GM19468 (cell line): Measurements from ENCODE around the gene CACNA1S.

ENCODE experiments used
- ATAC-seq: cut with Tn5 transposase; IDR thresholded peaks from one replicate; pipeline ENCODE4 v1.9.1; 2021; ENCODE audit warnings: mild to moderate bottlenecking, moderate library complexity, moderate number of reproducible peaks; ENCODE audit not compliant: unreplicated experiment; ENCODE audit errors: extremely low read depth

CACNA1S gene

DNA sequence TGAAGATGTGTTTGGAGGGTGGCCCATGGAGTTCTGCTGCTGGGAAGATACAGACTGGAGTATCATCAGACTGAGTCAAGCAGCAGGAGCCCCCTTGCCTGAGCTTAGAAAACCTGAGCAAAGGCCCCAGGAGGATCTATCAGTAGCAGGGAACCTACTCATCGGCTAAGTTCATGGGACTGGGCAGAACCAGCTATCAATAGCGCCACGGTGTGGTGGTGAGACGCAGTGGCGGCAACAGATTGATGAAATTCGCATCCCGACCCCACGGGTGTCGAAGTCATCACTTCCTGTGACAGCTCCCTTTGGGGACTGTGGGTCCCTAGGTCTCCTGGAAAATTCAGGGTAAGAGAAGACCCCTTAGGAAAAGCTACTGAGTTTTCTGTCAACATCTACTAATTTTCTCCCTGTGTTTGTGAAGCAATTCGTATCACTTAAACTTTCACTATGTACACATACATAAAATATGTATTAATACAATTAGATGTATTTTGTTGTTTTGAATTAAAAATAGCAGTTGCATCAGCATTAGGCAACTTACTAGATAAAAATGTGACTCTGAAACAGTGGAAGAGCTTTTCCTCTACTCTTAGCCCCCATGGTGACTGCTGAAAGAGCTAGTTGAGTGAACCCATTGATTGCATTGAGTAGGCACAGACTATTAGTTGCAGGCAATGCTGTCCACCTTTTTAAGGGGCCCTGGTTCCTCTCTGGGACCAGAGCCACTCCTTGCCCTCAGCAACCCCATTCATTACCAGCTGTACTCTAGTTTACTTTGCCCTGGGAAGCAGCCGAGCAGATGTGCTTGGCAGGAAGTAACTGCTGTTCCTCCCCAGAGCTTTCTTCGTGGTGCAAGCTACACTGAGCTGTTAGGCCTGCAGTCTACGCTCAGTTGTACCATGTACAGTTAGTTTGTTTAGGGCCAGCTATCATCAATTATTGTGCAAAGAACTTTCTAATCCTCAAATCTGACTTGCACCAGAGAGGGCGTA, 7.3 kb upstream of the CACNA1S start:
- no peak for ATAC-seq

DNA sequence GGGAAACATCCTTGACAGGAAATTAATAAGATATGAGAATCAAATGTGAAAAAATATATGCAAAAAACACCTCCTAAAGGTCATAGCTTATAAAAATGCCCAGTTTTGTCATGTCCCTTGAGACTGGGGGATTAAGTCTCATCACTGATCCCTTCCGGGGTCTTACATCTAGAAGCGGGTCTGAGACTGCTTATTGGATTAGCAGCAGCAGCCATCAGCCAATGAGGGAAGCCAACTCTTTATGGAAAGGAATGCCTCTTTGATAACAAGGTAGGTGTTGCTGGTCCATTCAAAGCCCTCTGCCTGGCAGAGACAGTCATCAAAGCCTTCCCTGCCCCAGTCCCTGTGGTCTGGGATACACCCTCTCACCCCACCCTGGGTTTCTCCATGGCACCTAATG, 3.9 kb upstream of the CACNA1S start:
- no peak for ATAC-seq

DNA sequence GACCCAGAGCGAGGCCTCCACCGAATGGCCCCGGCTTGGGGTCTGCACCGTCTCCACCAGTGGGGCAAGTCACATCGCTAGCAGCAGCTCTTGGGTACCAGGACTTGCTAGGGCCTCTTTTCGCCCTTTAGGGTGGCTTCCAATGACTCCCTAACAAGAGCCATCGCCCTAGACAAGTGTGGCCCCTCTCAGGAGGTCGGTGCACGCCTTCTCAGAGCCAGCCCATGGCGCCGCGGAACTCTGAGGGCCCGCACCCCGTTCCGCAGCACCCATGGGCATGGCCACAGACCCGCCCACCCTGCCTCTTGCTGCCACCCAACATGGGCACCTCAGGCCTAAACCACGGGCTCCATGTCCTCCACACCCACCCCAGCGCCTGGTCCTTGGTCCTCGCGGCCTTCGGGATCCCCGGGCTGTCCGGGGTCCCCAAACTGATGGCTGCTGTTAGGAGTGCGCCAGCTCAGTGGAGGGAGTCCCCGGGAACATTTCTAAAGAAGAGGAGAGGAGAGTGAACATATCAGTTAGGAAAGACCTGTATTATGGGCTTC, 3.2 kb upstream of the CACNA1S start:
- no peak for ATAC-seq

DNA sequence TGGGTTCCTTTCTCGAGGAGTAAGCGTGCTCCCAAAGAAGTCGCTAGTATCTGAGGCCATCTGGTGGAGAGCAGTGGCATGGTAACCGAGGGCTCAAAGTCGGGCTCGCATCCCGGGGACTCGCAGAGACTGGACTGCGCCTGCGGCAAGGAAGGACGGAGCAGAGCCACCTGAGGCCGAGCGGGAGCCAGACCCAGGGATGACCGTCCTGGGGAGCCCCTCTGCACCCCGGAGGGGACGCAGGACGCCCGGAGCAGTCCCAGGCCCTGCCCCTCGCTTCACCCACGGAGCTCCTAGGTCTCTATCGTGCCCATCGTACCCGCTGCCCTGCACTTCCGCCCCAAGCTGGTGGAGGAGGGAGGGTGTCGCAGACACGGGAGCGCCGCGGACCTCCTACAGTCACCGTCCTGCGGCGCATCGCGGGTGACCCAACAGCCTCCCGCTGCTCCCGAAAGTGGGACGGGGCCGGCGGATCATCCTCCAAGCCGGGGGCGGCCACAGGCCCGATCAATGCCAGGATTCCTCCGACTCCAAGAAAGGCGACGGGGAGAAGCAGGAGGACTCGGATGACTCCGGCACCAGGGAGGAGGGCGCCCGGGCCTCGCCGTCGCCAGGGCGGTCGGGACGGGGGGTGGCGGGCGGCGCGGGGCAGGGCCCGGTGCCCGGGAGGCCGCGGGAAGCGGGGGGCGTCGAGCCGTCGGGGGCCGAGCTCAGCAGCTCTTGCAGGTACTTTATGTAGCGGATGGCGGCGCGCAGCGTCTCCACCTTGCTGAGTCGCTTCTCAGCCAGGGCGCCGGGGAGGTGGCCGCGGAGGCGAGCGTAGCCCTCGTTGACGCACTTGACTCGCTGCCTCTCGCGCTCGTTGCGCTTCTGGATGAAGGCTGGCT, 2.3 kb upstream of the CACNA1S start:
- ATAC-seq = no peak

GRCh38 chr1:201113451-201114244, 1.4 kb upstream of the CACNA1S start:
- ATAC-seq = no peak

DNA sequence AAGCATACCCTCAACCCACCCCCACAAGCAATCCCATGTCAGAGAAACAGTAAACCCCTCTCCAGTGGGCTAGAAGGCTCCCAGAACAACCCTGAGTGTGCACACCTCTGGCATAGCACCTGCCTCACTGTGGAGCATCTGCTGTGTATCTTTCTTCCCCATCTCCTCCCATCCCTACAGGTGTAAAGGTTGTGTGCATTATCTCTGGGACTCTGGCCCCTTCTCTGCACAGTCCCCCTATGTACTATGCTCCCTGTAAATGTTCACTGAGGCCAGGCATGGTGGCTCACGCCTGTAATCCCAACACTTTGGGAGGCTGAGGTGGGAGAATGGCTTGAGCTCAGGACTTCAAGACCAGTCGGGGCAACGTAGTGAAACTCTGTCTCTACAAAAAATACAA, 700 bp upstream of the CACNA1S start:
- no peak for ATAC-seq

- ATAC-seq = no peak
Measured at GRCh38 chr1:201111672-201112071, 554 bp downstream of the CACNA1S start.

DNA sequence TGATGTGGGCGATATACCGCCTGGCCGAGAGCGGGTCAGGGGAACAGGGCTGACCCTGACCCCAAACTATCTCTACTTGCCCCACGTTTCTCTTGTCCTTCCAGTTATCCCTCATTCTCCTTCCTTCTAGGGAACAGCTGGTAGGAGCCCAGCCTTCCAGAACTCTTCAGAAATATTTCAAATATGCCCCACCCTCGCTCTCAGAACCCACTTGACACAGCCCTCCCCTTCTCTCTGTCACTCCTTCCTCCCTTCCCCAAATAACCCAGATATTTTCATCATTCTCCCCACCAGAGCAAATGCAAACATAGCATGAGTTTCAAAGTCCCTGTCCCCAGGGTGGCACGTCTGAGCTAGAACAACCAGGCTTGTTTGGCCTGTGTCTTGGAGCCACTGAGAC, 1.1 kb downstream of the CACNA1S start:
- no peak for ATAC-seq

DNA sequence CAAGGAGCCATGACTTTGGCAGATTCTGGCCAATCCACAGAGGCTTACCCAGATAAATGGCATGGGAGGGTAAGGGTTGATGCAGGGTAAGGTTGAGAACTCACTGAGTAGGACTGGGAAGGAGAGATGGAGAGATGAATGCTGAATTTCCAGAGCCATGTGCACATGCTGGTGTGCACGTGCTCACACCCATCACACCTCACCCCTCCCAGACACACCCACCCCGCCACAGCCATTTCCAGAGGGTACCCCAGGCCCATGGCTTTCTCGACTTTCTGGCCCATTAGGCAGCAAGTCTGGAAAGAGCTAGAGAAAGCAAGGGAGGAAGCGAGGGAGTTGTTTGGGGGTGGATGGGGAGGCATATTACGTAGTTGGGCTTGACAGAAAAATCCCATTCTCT, 1.6 kb downstream of the CACNA1S start:
- no peak for ATAC-seq

DNA sequence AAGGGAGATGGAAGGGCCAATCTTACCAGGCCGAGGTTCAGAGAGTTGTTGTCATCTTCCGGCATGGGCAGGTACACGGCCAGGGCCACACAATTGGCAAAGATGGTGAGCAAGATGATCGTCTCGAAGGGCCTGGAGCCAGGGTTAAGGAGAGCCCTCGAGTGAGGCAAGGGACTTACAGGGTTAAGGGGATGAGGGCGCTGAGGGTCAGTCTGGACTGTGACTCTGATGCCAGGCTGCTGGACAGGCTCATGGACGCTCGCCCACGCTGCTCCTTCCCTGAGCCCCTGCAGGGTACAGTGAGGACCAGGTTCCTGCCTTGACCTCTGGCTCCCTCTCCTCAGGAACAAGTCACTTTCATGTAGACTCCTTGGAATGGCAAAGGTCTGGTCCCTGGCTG, 2.1 kb downstream of the CACNA1S start:
- no peak for ATAC-seq

DNA sequence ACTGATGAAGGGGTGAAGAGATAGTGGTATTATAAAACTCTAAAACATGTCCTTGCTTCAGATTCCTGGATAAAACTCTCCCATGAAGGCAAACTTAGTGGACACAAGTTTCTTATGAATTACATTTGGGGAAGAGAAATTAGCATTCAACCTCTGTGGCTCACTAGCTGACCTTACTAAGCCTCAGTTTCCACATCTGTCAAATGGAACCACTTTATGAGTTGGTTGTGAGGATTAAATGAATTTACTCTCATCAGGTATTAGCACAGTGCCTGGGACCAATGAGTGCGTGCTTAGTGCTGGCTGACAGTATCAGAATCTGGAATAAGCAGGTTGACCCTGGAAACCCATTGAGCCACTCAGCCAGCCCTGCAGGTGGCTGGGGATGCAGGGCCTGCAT, 2.6 kb downstream of the CACNA1S start:
- no peak for ATAC-seq

GRCh38 chr1:201108614-201109013, 3.6 kb downstream of the CACNA1S start:
- no peak for ATAC-seq

GRCh38 chr1:201105688-201106087, 6.5 kb downstream of the CACNA1S start:
- no peak for ATAC-seq

GRCh38 chr1:201104141-201104540, 8.1 kb downstream of the CACNA1S start:
- no peak for ATAC-seq

- ATAC-seq = no peak
Measured at GRCh38 chr1:201103666-201104065, 8.6 kb downstream of the CACNA1S start.

- no peak for ATAC-seq
Measured at GRCh38 chr1:201100169-201100930, 11.9 kb downstream of the CACNA1S start.

DNA sequence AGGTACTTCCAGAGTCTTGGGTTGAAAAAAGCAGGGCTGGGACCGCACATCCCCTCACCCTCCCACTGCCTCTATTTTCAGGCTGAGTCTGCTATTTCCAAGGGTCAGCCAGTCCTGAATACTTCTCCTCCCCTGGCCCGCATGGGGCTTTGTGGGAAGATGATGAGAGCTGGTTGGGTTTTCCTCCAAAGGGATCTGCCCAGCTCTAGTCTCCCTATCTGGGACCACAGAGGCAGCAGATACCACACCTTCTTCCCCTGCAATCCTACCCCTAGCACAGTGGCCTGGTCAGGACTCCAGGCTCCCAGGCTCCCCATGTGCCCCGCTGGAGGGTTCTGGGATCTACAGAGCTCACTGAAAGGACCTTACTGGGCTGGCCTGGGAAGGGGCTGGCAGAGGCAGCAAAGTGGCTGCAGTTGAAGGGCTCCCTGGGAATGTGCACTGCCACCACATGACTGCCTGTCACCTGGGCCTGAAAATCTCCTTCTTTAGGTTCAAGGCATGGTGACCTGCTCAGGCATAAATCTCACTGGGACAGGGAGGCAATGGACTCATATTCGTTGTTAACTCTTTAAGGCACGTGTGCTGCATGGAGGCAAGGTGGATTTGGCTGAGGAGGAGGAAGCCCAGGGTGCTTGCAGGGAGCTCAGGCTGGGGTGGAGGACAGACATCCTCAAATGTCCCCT, 13.1 kb downstream of the CACNA1S start:
- no peak for ATAC-seq

DNA sequence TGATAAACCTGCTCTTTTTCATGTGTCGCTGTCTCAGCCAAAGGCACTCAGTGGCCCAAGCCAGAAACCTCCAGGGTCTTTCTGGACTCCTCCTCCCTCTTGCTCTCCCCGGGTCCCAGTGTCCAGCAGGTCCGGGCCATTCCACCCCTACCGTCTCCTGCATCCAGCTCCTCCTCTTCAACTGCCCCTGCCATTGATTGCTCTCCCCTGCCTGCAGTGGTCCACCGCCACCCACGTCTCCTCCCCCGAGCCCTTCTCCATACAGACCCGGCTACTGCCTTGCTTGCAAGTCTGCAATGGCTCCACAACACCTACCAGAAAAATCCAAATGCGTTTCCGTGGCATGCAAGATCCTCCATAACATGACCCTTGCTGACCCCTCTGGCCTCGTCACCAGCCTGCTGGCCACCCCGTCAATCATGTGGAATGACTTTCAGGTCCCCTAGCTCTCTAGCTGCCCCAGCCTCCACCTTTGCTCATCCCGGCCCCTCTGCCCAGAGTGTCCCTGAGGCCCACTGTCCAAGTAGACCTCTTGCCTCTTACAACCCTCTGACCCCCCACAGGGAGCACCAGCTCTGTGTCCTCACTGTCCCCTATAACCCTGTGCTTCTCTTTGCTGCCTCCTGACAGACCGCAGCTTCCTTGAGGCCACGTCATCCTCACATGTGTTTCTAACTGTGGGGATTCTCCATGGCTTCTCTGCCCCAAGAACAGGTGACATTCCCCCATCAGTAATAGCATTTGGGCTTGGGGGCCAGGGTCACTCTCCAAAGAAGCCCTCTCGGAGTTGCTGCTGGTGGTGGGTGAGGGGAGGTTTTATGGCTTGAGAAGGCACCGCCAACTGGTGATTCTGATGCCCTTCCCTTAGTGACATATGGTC, 15.0 kb downstream of the CACNA1S start:
- ATAC-seq = no peak
